Stimulated activated CD8-positive, alpha-beta memory T cell treated with anti-CD3 and anti-CD28 coated beads, Interleukin-4, amount 100 ng/mL, for 4 hours (primary cell): Measurements from ENCODE around the gene P2RX1.

Experiments
- DNase-seq, 2 donors: peaks; one replicate each; pipeline ENCODE4 v3.0.0-alpha.2; 2020; ENCODE audit warnings: low read depth in 2 of 2, low spot score in 1 of 2

The P2RX1 gene

DNA sequence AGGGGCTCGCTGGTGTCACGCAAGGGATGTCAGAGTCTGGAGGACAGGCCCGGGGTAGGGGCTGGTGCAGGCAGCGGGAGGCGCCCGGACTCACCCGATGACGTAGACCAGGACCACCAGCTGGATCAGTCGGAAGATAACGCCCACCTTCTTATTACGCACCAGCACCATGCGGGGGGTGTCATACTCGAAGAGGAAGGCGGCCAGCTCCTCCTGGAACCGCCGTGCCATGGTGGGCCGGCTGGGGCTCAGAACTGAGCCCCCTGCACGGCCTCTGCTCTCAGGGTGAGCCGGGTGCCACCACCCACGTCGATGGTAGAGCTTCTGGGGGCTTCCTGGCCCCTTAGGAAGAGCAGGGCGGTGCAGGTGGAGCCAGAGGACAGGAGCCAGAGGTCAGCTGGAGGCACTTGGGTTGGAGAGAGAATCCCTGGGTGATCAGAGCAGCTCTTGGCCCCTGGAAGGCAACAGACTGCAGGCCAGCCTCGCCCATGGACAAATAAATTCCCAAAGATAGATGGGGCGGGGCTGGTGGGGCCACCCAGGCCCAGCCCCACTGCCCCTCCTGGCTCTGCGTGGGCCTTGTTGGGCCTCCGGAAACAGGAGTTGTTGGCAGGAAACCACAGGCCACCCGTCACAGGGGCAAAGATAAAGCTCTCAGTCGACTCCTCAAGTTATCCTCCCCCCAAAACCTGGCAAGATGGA is at the start of gene P2RX1:
P2RX1 (minus strand) TSS at position 471 of the 702 bp plus-strand sequence; CDS start at position 231, 240 bp downstream.
- DNase-seq, result no peak

- peak; percentile 28 to 36 for DNase-seq
Measured at GRCh38 chr17:3965118-3965800, 49.0 kb upstream of the P2RX1 start.

DNA sequence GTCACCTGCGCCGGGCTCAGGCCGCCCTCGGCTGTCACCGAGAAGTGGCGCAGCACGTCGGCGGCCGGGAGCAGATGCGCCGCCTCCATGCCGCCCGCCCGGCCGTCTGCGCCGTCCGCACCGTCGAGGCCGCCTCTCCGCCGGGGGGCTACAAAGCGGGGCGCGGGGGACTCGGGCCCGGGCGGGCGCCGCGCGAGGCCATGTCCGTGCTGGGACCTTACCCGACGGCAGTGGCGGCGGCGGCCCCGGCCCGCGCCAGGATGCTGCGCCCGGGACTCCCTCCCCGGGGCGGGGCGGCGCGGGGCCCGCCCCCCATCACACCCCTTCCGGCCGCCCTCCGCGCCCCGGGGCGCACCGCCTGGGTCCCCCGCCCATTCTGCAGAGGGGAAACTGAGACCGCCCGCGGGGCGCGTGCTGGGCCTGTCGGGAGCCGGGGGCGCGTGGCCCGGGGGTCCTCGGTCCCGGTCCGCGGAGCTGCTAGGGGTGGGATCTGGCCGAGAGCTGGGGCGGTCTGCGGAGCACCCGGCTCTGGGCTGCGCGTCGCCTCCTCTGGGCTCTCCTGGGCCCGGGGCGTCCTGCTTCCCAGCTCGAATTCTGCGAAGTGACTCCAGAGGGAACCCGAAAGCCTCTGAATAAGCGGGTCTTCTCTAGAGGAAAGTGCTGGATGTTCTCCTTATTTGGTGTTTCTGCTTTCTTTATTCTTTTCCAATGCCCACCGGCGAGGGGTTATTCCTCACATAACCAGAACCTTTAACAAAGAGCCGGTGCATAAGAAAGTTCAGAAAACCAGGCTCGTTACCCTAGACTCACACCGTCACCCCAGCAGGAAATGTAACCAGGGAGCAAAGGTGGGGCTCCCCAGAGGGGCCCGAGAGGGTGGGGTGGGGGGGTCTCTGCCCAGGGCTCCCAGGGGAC is 48.2 kb upstream of the P2RX1 start, which contains the start of gene ATP2A3:
ATP2A3 (minus strand) TSS at position 235 of the 915 bp plus-strand sequence; CDS start at position 89, 146 bp downstream.
- DNase-seq, result peak in 1 of 2 donors; percentile 41

DNA sequence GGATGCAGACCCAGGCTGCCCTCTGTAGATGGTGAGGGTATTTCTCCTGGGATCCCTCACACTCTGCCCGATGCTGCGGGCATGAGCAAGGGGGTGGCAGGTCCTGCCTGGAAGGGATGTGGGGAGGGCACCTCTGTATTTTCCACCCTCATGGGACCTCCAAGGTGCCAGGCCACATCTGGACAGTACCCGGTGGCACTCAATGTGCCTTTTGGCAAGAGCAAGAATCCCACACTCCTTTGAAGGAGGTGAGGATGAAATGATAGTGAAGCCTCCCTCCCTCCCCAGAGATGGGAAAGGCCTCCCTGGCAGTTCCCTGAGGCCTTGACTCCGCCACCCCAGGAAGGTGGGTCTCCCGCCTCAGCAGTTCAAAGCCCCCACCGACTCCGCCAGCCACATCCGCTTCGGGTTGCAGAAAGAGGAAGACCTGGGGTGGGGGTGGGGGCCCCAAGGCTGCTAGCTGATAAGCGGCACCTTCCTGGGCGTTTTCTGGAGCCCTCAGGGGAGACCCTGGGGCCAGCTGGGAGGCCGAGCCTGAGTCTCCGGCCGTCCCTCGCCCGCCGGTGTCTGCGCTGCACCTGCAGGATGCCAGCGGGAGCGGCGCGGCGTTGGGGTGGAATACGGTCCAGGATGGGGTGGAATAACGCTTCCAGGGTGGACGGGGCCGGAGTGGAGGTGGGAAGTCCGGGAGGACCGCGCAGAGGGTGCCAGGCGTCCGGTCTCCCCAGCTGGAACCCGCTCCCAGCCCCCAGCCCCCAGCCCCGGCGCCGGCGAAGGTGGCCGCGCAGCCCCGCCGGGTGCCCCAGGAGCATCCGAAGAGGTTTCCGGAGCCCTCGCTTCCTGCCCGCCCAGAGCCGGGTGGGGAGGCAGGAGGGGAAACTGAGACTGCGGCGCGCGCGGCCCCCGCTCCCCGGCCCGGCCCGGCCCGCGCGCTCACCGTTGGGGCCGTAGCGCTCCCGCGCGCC is 47.3 kb upstream of the P2RX1 start:
- peak; percentile 39 to 43 for DNase-seq

GRCh38 chr17:3962965-3963236 is 46.6 kb upstream of the P2RX1 start:
- DNase-seq, result no peak

- no peak for DNase-seq
Measured at GRCh38 chr17:3962217-3962964, 46.1 kb upstream of the P2RX1 start.

- no peak for DNase-seq
Measured at GRCh38 chr17:3961564-3962047, 45.3 kb upstream of the P2RX1 start.

DNA sequence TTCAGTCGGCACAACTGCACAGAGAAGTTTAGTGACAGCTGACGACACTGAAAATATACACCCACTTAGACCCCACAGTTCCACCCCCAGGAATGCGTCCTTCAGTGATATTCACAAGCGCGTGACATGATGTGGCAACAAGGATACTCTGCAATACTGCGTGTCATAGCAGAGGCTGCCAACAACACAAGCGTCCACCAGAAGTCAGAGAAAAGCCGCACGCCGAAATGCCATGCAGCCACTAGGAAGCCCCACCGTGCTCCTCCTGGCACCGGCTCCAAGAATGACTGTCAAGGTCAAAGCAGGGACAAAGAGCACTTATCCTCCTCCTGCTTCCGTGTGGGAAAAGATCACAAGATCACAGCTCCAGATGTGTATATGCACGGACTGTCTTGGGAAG is 44.5 kb upstream of the P2RX1 start:
- no peak for DNase-seq

GRCh38 chr17:3959921-3960601 is 43.8 kb upstream of the P2RX1 start:
- DNase-seq, result no peak

GRCh38 chr17:3959295-3959899 is 43.1 kb upstream of the P2RX1 start:
- DNase-seq, result no peak

- DNase-seq, result no peak
Measured at GRCh38 chr17:3957735-3958599, 41.7 kb upstream of the P2RX1 start.

GRCh38 chr17:3956983-3957382 is 40.7 kb upstream of the P2RX1 start:
- no peak for DNase-seq

GRCh38 chr17:3956327-3956957 is 40.2 kb upstream of the P2RX1 start:
- DNase-seq, result no peak

- no peak for DNase-seq
Measured at GRCh38 chr17:3955673-3955988, 39.4 kb upstream of the P2RX1 start.

DNA sequence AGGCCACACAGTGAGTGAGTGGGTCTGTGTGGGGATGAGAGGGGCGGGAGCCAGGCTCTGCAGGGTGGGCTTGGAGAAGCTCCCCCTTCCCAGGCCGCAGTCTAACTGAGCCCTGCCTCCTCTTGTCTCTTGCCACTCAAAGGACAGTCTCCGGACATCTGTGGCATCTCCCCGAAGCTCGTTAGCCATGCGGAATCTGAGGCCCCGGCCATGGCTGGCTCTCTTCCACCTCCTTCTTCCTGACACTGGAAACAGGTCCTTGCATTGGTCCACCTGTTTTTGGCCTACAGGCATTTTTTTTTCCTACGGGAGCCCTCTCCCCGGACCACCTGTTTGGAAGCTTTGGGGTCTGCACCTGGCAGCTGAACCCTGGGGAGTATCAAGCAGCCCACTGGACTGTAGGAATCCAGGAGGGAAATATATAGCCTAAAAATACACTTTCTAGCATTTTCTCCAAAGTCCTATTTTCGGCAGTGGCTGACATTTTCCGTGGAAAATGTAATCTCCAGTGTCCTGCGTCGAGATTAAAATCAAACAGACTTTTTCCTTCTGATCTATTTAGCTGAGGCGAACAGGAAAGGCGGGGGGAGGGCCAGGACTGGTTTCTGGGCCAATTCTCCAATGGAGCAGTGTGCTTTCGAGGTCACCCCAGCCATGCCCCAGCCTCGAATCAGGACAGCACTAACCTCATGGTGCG is 38.9 kb upstream of the P2RX1 start:
- DNase-seq, result no peak

- DNase-seq, result no peak
Measured at GRCh38 chr17:3954086-3954485, 37.8 kb upstream of the P2RX1 start.

DNA sequence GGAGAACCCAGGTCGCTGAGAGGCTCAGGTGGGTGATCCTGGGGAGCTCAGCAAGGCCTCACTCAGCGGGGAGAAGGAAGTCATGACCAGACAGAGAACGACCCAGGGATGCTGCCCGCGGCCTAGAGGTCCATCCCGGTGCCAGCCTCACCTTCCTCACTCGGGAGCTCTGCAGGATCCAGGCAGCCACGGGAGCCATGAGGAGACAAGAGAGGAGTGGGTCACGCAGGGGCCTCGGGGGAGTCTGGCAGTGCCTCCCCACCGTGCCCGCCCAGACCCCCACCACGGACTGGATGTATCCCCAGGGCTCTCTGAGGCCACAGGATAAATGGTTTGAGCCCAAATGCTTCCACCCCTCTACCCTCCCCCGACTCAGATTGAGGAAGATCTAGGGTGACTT is 37.3 kb upstream of the P2RX1 start:
- DNase-seq, result no peak
